ACC112 (cell line): ENCODE data around the gene TH.

Source experiments
- H2AFZ ChIP-seq: fragments of 200-600 bp; sonication (generic); one replicate; pipeline ENCODE4 v1.6.0; 2017; ENCODE audit warnings: antibody characterized with exemption, low read length; ENCODE audit not compliant: unreplicated experiment
- H3K27ac ChIP-seq: fragments of 200-600 bp; sonication (generic); 2 replicates; pipeline ENCODE4 v1.5.1; 2014; ENCODE audit warnings: low read depth, mild to moderate bottlenecking, antibody characterized with exemption, low read length, moderate library complexity
- H3K27me3 ChIP-seq: fragments of 200-600 bp; sonication (generic); 2 replicates; pipeline ENCODE4 v1.6.1; 2014; ENCODE audit warnings: mild to moderate bottlenecking, antibody characterized with exemption, low read length, moderate library complexity, mixed read lengths; ENCODE audit not compliant: insufficient read depth
- H3K36me3 ChIP-seq: fragments of 200-600 bp; sonication (generic); 2 replicates; pipeline ENCODE4 v1.6.1; 2016; ENCODE audit warnings: mild to moderate bottlenecking, antibody characterized with exemption, low read length, moderate library complexity, mixed read lengths; ENCODE audit not compliant: insufficient read depth
- H3K4me1 ChIP-seq: fragments of 200-600 bp; sonication (generic); one replicate; pipeline ENCODE4 v1.6.1; 2016; ENCODE audit warnings: low read length, mixed read lengths; ENCODE audit not compliant: insufficient read depth, unreplicated experiment, control insufficient read depth
- H3K4me3 ChIP-seq: fragments of 200-600 bp; sonication (generic); 2 replicates; pipeline ENCODE4 v1.5.1; 2014; ENCODE audit warnings: mild to moderate bottlenecking, low read depth, low read length
- H3K79me2 ChIP-seq: fragments of 200-600 bp; sonication (generic); one replicate; pipeline ENCODE4 v1.6.0; 2016; ENCODE audit warnings: low read length; ENCODE audit not compliant: control insufficient read depth, unreplicated experiment, insufficient read depth

TH gene

GRCh38 chr11:2174361-2174760 is 2.7 kb upstream of the TH start:
- Histone ChIP-seq H3K79me2 (no peaks in the 10 kb centered on the region), H3K27ac (no peak overlapping the region), H3K4me3 (no peak overlapping the region), H2AFZ (no peak overlapping the region), H3K27me3 (no peaks in the 10 kb centered on the region), H3K36me3 (no peaks in the 10 kb centered on the region), H3K4me1 (peaks cover 15% of the 10 kb centered on the region)

- H3K27ac ChIP-seq, result no peak overlapping the region
- no peaks in the 10 kb centered on the region for H3K36me3 ChIP-seq
- H3K27me3 ChIP-seq, result no peaks in the 10 kb centered on the region
- H3K79me2 ChIP-seq, result no peaks in the 10 kb centered on the region
- no peak overlapping the region for H3K4me3 ChIP-seq
- no peak overlapping the region for H2AFZ ChIP-seq
- peaks cover 9% of the 10 kb centered on the region for H3K4me1 ChIP-seq
Observed at GRCh38 chr11:2173761-2174160, 2.1 kb upstream of the TH start.

- no peak overlapping the region for H3K27ac ChIP-seq
- no peak overlapping the region for H2AFZ ChIP-seq
- no peaks in the 10 kb centered on the region for H3K36me3 ChIP-seq
- H3K4me1 ChIP-seq, result peaks cover 4% of the 10 kb centered on the region
- H3K27me3 ChIP-seq, result no peaks in the 10 kb centered on the region
- no peak overlapping the region for H3K4me3 ChIP-seq
- H3K79me2 ChIP-seq, result no peaks in the 10 kb centered on the region
Observed at GRCh38 chr11:2173150-2173693, 1.6 kb upstream of the TH start.

GRCh38 chr11:2172676-2173075 is 1.1 kb upstream of the TH start:
- Histone ChIP-seq H3K36me3 (no peaks in the 10 kb centered on the region), H3K79me2 (no peaks in the 10 kb centered on the region), H3K27me3 (no peaks in the 10 kb centered on the region), H3K4me1 (peaks cover 4% of the 10 kb centered on the region), H3K27ac (no peak overlapping the region), H3K4me3 (no peak overlapping the region), H2AFZ (no peak overlapping the region)

GRCh38 chr11:2169626-2170570 is 1.7 kb downstream of the TH start:
- Histone ChIP-seq H3K4me3 (no peak overlapping the region), H3K79me2 (no peaks in the 10 kb centered on the region), H3K27ac (no peak overlapping the region), H3K27me3 (no peaks in the 10 kb centered on the region), H3K4me1 (no peaks in the 10 kb centered on the region), H3K36me3 (no peaks in the 10 kb centered on the region), H2AFZ (no peak overlapping the region)

- Histone ChIP-seq H3K27ac (no peak overlapping the region), H3K36me3 (no peaks in the 10 kb centered on the region), H3K79me2 (no peaks in the 10 kb centered on the region), H3K4me3 (no peak overlapping the region), H3K27me3 (no peaks in the 10 kb centered on the region), H3K4me1 (no peaks in the 10 kb centered on the region), H2AFZ (no peak overlapping the region)
Observed at GRCh38 chr11:2169005-2169378, 2.6 kb downstream of the TH start.

- Histone ChIP-seq H3K27ac (no peak overlapping the region), H3K27me3 (no peaks in the 10 kb centered on the region), H3K4me3 (no peak overlapping the region), H3K4me1 (no peaks in the 10 kb centered on the region), H3K79me2 (no peaks in the 10 kb centered on the region), H2AFZ (no peak overlapping the region), H3K36me3 (no peaks in the 10 kb centered on the region)
Observed at GRCh38 chr11:2168286-2169004, 3.2 kb downstream of the TH start.

GRCh38 chr11:2167141-2168045 is 4.2 kb downstream of the TH start:
- no peaks in the 10 kb centered on the region for H3K79me2 ChIP-seq
- no peaks in the 10 kb centered on the region for H3K27me3 ChIP-seq
- H3K27ac ChIP-seq, result no peak overlapping the region
- H3K36me3 ChIP-seq, result no peaks in the 10 kb centered on the region
- H3K4me1 ChIP-seq, result no peaks in the 10 kb centered on the region
- no peak overlapping the region for H2AFZ ChIP-seq
- H3K4me3 ChIP-seq, result no peak overlapping the region

GRCh38 chr11:2166091-2166851 is 5.3 kb downstream of the TH start:
- Histone ChIP-seq H3K4me1 (no peaks in the 10 kb centered on the region), H3K27me3 (no peaks in the 10 kb centered on the region), H3K36me3 (no peaks in the 10 kb centered on the region), H3K27ac (no peak overlapping the region), H3K79me2 (no peaks in the 10 kb centered on the region), H3K4me3 (peak overlapping the region; percentile 71; the same call in 1 of the 2 replicates), H2AFZ (peak overlapping the region; percentile 75)
